Measurements from ENCODE around the gene TPRX1.
"Not testable (repeated sequence)": the region's sequence is repeated elsewhere in the genome, so short reads cannot be mapped to it uniquely, and the experiment has no call there.

The TPRX1 gene

GRCh38 chr19:47813304-47813994, 9.1 kb upstream of the TPRX1 start:
- no peak overlapping the region for H3K9ac ChIP-seq (ENCODE audit: insufficient read length)
- no peaks in the 10 kb centered on the region for H3K36me3 ChIP-seq (ENCODE audit: insufficient read depth, low read length)
- H3K4me3 ChIP-seq: no peak overlapping the region
- TF ChIP-seq EZH2 (IDR thresholded peaks at IDR 0.05): no peak
- TF ChIP-seq FOXP2 (optimal IDR thresholded peaks at IDR 0.05; ENCODE audit: control extremely low read depth, extremely low read length, insufficient read depth): no peak
- no peak for TF ChIP-seq POLR2AphosphoS5 (IDR thresholded peaks at IDR 0.05; ENCODE audit: borderline replicate concordance, low read depth, low read length)
- H3K9me3 ChIP-seq (ENCODE audit: low read depth, low read length): no peaks in the 10 kb centered on the region
- H3K27ac ChIP-seq: no peak overlapping the region
- DNase-seq (ENCODE audit: low read depth, low spot score): no peak

- Histone ChIP-seq H3K27ac (no peak overlapping the region), H3K4me3 (no peak overlapping the region), H3K9me3 (ENCODE audit: low read depth, low read length) (no peaks in the 10 kb centered on the region), H3K36me3 (ENCODE audit: insufficient read depth, low read length) (no peaks in the 10 kb centered on the region), H3K9ac (ENCODE audit: insufficient read length) (no peak overlapping the region)
- no peak for DNase-seq (ENCODE audit: low read depth, low spot score)
- no peak for TF ChIP-seq EZH2 (IDR thresholded peaks at IDR 0.05)
- TF ChIP-seq POLR2AphosphoS5 (IDR thresholded peaks at IDR 0.05; ENCODE audit: borderline replicate concordance, low read depth, low read length): no peak
- TF ChIP-seq FOXP2 (optimal IDR thresholded peaks at IDR 0.05; ENCODE audit: control extremely low read depth, extremely low read length, insufficient read depth): no peak
Measured at GRCh38 chr19:47806435-47806834, 2.1 kb upstream of the TPRX1 start.

GRCh38 chr19:47805313-47805712, 962 bp upstream of the TPRX1 start:
- Histone ChIP-seq H3K4me3 (no peak overlapping the region), H3K9ac (ENCODE audit: insufficient read length) (no peak overlapping the region), H3K27ac (no peak overlapping the region), H3K36me3 (ENCODE audit: insufficient read depth, low read length) (no peaks in the 10 kb centered on the region), H3K9me3 (ENCODE audit: low read depth, low read length) (no peaks in the 10 kb centered on the region)
- TF ChIP-seq EZH2 (IDR thresholded peaks at IDR 0.05): no peak
- TF ChIP-seq FOXP2 (optimal IDR thresholded peaks at IDR 0.05; ENCODE audit: control extremely low read depth, extremely low read length, insufficient read depth): no peak
- TF ChIP-seq POLR2AphosphoS5 (IDR thresholded peaks at IDR 0.05; ENCODE audit: borderline replicate concordance, low read depth, low read length): no peak
- no peak for DNase-seq (ENCODE audit: low read depth, low spot score)

GRCh38 chr19:47803671-47804070, 680 bp downstream of the TPRX1 start:
- not testable (repeated sequence) for H3K9me3 ChIP-seq (ENCODE audit: low read depth, low read length); H3K36me3 ChIP-seq (ENCODE audit: insufficient read depth, low read length); H3K27ac ChIP-seq; DNase-seq (ENCODE audit: low read depth, low spot score); H3K9ac ChIP-seq (ENCODE audit: insufficient read length); H3K4me3 ChIP-seq

- H3K9me3 ChIP-seq (ENCODE audit: low read depth, low read length); H3K36me3 ChIP-seq (ENCODE audit: insufficient read depth, low read length); H3K27ac ChIP-seq; H3K4me3 ChIP-seq; DNase-seq (ENCODE audit: low read depth, low spot score); H3K9ac ChIP-seq (ENCODE audit: insufficient read length): not testable (repeated sequence)
Measured at GRCh38 chr19:47803148-47803547, 1.2 kb downstream of the TPRX1 start.

- Histone ChIP-seq H3K9me3 (ENCODE audit: low read depth, low read length) (no peaks in the 10 kb centered on the region), H3K27ac (no peak overlapping the region), H3K4me3 (no peak overlapping the region), H3K36me3 (ENCODE audit: insufficient read depth, low read length) (no peaks in the 10 kb centered on the region), H3K9ac (ENCODE audit: insufficient read length) (no peak overlapping the region)
- TF ChIP-seq EZH2 (IDR thresholded peaks at IDR 0.05) (no peak), POLR2AphosphoS5 (IDR thresholded peaks at IDR 0.05; ENCODE audit: borderline replicate concordance, low read depth, low read length) (no peak), FOXP2 (optimal IDR thresholded peaks at IDR 0.05; ENCODE audit: control extremely low read depth, extremely low read length, insufficient read depth) (no peak)
- DNase-seq (ENCODE audit: low read depth, low spot score): no peak
Measured at GRCh38 chr19:47802521-47803043, 1.8 kb downstream of the TPRX1 start.

- no peak overlapping the region for H3K9ac ChIP-seq (ENCODE audit: insufficient read length)
- TF ChIP-seq EZH2 (IDR thresholded peaks at IDR 0.05) (no peak), FOXP2 (optimal IDR thresholded peaks at IDR 0.05; ENCODE audit: control extremely low read depth, extremely low read length, insufficient read depth) (no peak), POLR2AphosphoS5 (IDR thresholded peaks at IDR 0.05; ENCODE audit: borderline replicate concordance, low read depth, low read length) (no peak)
- H3K36me3 ChIP-seq (ENCODE audit: insufficient read depth, low read length): no peaks in the 10 kb centered on the region
- no peaks in the 10 kb centered on the region for H3K9me3 ChIP-seq (ENCODE audit: low read depth, low read length)
- no peak overlapping the region for H3K4me3 ChIP-seq
- DNase-seq (ENCODE audit: low read depth, low spot score): no peak
- H3K27ac ChIP-seq: no peak overlapping the region
Measured at GRCh38 chr19:47801270-47801669, 3.1 kb downstream of the TPRX1 start.

- TF ChIP-seq EZH2 (IDR thresholded peaks at IDR 0.05): no peak
- no peak for TF ChIP-seq FOXP2 (optimal IDR thresholded peaks at IDR 0.05; ENCODE audit: control extremely low read depth, extremely low read length, insufficient read depth)
- no peak for TF ChIP-seq POLR2AphosphoS5 (IDR thresholded peaks at IDR 0.05; ENCODE audit: borderline replicate concordance, low read depth, low read length)
- no peak for DNase-seq (ENCODE audit: low read depth, low spot score)
Measured at GRCh38 chr19:47798904-47799266, 5.5 kb downstream of the TPRX1 start.

More at GRCh38 chr19:47798904-47799266, 5.5 kb downstream of the TPRX1 start:
- Histone ChIP-seq H3K36me3 (ENCODE audit: insufficient read depth, low read length) (no peaks in the 10 kb centered on the region), H3K9me3 (ENCODE audit: low read depth, low read length) (no peaks in the 10 kb centered on the region), H3K9ac (ENCODE audit: insufficient read length) (no peak overlapping the region), H3K4me3 (no peak overlapping the region), H3K27ac (no peak overlapping the region)

All from SK-N-MC (cell line).